Measurements from ENCODE around the gene TTC34.

GRCh38 chr1:2628191-2628932, 173.1 kb downstream of the TTC34 start:
- no peak for TF ChIP-seq EP300 (IDR thresholded peaks at IDR 0.05)
- TF ChIP-seq POLR2A (IDR thresholded peaks at IDR 0.05), result no peak

All from sigmoid colon (tissue), 4 donors.